Natural killer cell (primary cell): ENCODE measurements around the gene CHPF. TPM values are rescaled to one million over a fixed set of nuclear protein-coding genes. Genes with fewer than 3 reads are reported as not detected.

Source experiments
- ATAC-seq, 3 donors: fragments of 150-1000 bp in 2 of 3; fragments of 200-7000 bp in 1 of 3; cut with Tn5 transposase; 1 replicate in 1 of 3; 2 replicates in 2 of 3; pipeline ENCODE4 v1.10.0; 2021; ENCODE audit warnings: mild to moderate bottlenecking in 2 of 3, moderate library complexity in 2 of 3
- DNase-seq, 2 donors: peaks; one replicate each; pipeline versions ENCODE4 v3.0.0 to v3.0.0-alpha.2; 2013 to 2021; ENCODE audit warnings: mixed read lengths in 1 of 2
- H3K27ac ChIP-seq: one replicate; pipeline ENCODE4 v1.5.1; 2013; ENCODE audit warnings: mild to moderate bottlenecking, low read length
- H3K27me3 ChIP-seq: one replicate; pipeline ENCODE4 v1.6.1; 2013; ENCODE audit warnings: low read length; ENCODE audit not compliant: control insufficient read depth, insufficient read depth
- H3K36me3 ChIP-seq: one replicate; pipeline ENCODE4 v1.6.1; 2013; ENCODE audit warnings: low read length; ENCODE audit not compliant: control insufficient read depth, insufficient read depth
- H3K4me1 ChIP-seq: one replicate; pipeline ENCODE4 v1.6.1; 2013; ENCODE audit warnings: low read length; ENCODE audit not compliant: control insufficient read depth, insufficient read depth
- H3K4me3 ChIP-seq: one replicate; pipeline ENCODE4 v1.5.1; 2013; ENCODE audit warnings: low read length
- H3K9me3 ChIP-seq: one replicate; pipeline ENCODE4 v1.6.1; 2013; ENCODE audit warnings: low read length; ENCODE audit not compliant: control insufficient read depth, insufficient read depth
- H3K27ac Mint-ChIP-seq, 2 donors: one replicate each; pipeline ENCODE4 v1.8.0; 2022; ENCODE audit warnings: mild to moderate bottlenecking in 2 of 2, mixed read lengths in 2 of 2, moderate library complexity in 1 of 2
- H3K27me3 Mint-ChIP-seq, 2 donors: one replicate each; pipeline ENCODE4 v1.8.0; 2022; ENCODE audit warnings: low read depth in 2 of 2, mixed read lengths in 2 of 2
- H3K36me3 Mint-ChIP-seq: one replicate; pipeline ENCODE4 v1.8.0; 2022; ENCODE audit warnings: mixed read lengths
- H3K4me1 Mint-ChIP-seq, 2 donors: one replicate each; pipeline ENCODE4 v1.8.0; 2022; ENCODE audit warnings: mixed read lengths in 2 of 2
- H3K4me3 Mint-ChIP-seq: one replicate; pipeline ENCODE4 v1.8.0; 2022; ENCODE audit warnings: mild to moderate bottlenecking, moderate library complexity, mixed read lengths
- H3K9me3 Mint-ChIP-seq, 2 donors: one replicate each; pipeline ENCODE4 v1.8.0; 2022; ENCODE audit warnings: mixed read lengths in 2 of 2
- CTCF ChIP-seq: fragments of 200-600 bp; IDR thresholded peaks from one replicate; pipeline ENCODE4 v1.8.0; 2022; ENCODE audit warnings: antibody characterized with exemption
- WGBS: methylation state at CpG from one replicate; pipeline ENCODE4 v1.1.7; 2013; ENCODE audit warnings: missing lambda C conversion rate; ENCODE audit not compliant: insufficient coverage; 5-methylcytosine and 5-hydroxymethylcytosine counted together
- intact Hi-C: fragments of 100-400 bp; cut with micrococcal nuclease; formaldehyde crosslinking; loops from one replicate; pipeline ENCODE4 v1.14.2; 2022
- total RNA-seq, 4 donors: library from RNA; stranded (reverse); fragments of 120-200 nt in 1 of 4; gene quantifications; one replicate each; pipeline versions ENCODE4 v1.2.3 to v1.2.4, GENCODE V29; 2013 to 2022

The CHPF gene
- total RNA-seq, 3 donors from 2014 or later (not counting 1 experiment from before 2014, with no cell fraction given): 9.6 to 19.2 (median 12.7) TPM

- Histone ChIP-seq H3K4me1 (no peaks in the 10 kb centered on the region), H3K27ac (no peak overlapping the region), H3K9me3 (no peaks in the 10 kb centered on the region), H3K4me3 (no peak overlapping the region), H3K36me3 (no peaks in the 10 kb centered on the region), H3K27me3 (peaks cover 14% of the 10 kb centered on the region)
- whole genome bisulfite sequencing: 85% methylated on average over 23 of the region's 23 CpGs
- peaks cover 29 to 46% of the 10 kb centered on the region in 2 donors for H3K27me3 Mint-ChIP-seq
- ATAC-seq (no peak), DNase-seq (no peak)
- no peak for TF ChIP-seq CTCF
- H3K4me3 Mint-ChIP-seq: no peak overlapping the region
- no peaks in the 10 kb centered on the region for H3K4me1 Mint-ChIP-seq
- no peaks in the 10 kb centered on the region for H3K36me3 Mint-ChIP-seq
- intact Hi-C loops: no loop called here
- H3K9me3 Mint-ChIP-seq: no peaks in the 10 kb centered on the region
- no peak overlapping the region for H3K27ac Mint-ChIP-seq
Observed at GRCh38 chr2:219490186-219490585, 53.4 kb downstream of the CHPF start.

GRCh38 chr2:219489315-219489714 is 54.3 kb downstream of the CHPF start:
- Histone ChIP-seq H3K27ac (no peak overlapping the region), H3K27me3 (peaks cover 12% of the 10 kb centered on the region), H3K4me3 (no peak overlapping the region), H3K4me1 (no peaks in the 10 kb centered on the region), H3K9me3 (no peaks in the 10 kb centered on the region), H3K36me3 (no peaks in the 10 kb centered on the region)
- Mint-ChIP-seq H3K36me3 (no peaks in the 10 kb centered on the region), H3K4me1 (peaks cover 0 to 2% of the 10 kb centered on the region in 2 donors), H3K4me3 (no peak overlapping the region), H3K27me3 (peaks cover 22 to 43% of the 10 kb centered on the region in 2 donors), H3K27ac (no peak overlapping the region), H3K9me3 (no peaks in the 10 kb centered on the region)
- intact Hi-C loops: no loop called here
- no peak for TF ChIP-seq CTCF
- 73% methylated on average over 9 of the region's 9 CpGs for WGBS
- ATAC-seq: no peak
- DNase-seq: no peak

Other genes starting within 250 kb of the CHPF start
- under 1 TPM in 2 of 3 donors, not detected in 1; 0.23 to 0.35 TPM for gene PTPRN, start 234.4 kb downstream of the CHPF start, total RNA-seq
- gene RESP18, start 211.1 kb downstream of the CHPF start, total RNA-seq: not detected
- gene DNPEP, start 155.9 kb downstream of the CHPF start, total RNA-seq: 100 to 1,000 TPM in 2 of 3 donors, 10 to 100 TPM in 1; 97.8 to 112 (median 103) TPM
- not detected for gene DES, start 125.4 kb downstream of the CHPF start, total RNA-seq
- 1 to 10 TPM in 2 of 3 donors, under 1 TPM in 1; 0.35 to 1.5 (median 1.2) TPM for gene SPEG, start 109.0 kb downstream of the CHPF start, total RNA-seq
- 10 to 100 TPM; 27.6 to 36.3 (median 33.8) TPM for gene GMPPA, start 44.9 kb downstream of the CHPF start, total RNA-seq
- gene ASIC4, start 29.3 kb downstream of the CHPF start, total RNA-seq: under 1 TPM in 2 of 3 donors, not detected in 1; 0.12 to 0.20 TPM
- gene TMEM198, start 219 bp upstream of the CHPF start, total RNA-seq: 1 to 10 TPM; 1.7 to 2.3 (median 1.8) TPM
- 1 to 10 TPM in 1 of 3 donors, under 1 TPM in 2; 0.07 to 8.8 (median 0.32) TPM for gene OBSL1, start 27.7 kb upstream of the CHPF start, total RNA-seq
- not detected for gene INHA, start 28.5 kb upstream of the CHPF start, total RNA-seq
- gene STK11IP, start 54.0 kb upstream of the CHPF start, total RNA-seq: 10 to 100 TPM; 56.1 to 76.0 (median 65.2) TPM
- gene SLC4A3, start 83.8 kb upstream of the CHPF start, total RNA-seq: under 1 TPM in 2 of 3 donors, not detected in 1; 0.15 to 0.45 TPM